LNCAP (cell line): ENCODE measurements around the gene DNMT3B.

ENCODE experiments used
- TF ChIP-seq, protein P1 (sequence below): fragments of 450-650 bp; IDR thresholded peaks from 2 replicates; pipeline ENCODE4 v1.5.1; 2017; ENCODE audit warnings: mild to moderate bottlenecking

The DNMT3B gene

DNA sequence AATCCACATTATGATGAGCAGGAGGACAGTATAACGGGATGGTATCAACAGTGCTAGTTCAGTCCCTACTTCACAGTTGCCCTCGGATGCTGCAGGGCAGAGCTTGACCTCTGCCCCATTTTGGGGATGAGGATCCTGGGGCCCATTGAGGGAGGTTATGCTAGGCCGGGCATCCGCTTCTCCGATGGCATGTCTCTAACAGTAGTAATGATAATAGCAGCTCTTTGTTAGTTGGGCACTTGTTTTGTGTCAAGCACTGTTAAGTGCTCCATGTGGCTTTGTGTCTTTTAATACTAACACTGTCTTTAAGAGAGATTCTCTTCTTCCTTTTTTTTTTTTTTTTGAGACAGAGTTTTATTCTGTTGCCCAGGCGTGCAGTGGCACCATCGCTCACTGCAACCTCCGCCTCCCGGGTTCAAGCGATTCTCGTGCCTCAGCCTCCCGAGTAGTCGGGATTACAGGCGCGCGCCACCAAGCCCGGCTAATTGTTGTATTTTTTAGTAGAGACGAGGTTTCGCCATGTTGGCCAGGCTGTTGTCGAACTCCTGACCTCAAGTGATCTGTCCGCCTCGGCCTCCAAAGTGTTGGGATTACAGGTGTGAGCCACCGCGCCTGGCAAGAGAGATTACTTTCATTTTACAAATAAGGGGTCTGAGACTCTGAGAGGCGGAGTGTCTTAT lies 58.7 kb downstream of the DNMT3B start:
- TF ChIP-seq, protein P1, sequence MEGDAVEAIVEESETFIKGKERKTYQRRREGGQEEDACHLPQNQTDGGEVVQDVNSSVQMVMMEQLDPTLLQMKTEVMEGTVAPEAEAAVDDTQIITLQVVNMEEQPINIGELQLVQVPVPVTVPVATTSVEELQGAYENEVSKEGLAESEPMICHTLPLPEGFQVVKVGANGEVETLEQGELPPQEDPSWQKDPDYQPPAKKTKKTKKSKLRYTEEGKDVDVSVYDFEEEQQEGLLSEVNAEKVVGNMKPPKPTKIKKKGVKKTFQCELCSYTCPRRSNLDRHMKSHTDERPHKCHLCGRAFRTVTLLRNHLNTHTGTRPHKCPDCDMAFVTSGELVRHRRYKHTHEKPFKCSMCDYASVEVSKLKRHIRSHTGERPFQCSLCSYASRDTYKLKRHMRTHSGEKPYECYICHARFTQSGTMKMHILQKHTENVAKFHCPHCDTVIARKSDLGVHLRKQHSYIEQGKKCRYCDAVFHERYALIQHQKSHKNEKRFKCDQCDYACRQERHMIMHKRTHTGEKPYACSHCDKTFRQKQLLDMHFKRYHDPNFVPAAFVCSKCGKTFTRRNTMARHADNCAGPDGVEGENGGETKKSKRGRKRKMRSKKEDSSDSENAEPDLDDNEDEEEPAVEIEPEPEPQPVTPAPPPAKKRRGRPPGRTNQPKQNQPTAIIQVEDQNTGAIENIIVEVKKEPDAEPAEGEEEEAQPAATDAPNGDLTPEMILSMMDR: no peak

DNA sequence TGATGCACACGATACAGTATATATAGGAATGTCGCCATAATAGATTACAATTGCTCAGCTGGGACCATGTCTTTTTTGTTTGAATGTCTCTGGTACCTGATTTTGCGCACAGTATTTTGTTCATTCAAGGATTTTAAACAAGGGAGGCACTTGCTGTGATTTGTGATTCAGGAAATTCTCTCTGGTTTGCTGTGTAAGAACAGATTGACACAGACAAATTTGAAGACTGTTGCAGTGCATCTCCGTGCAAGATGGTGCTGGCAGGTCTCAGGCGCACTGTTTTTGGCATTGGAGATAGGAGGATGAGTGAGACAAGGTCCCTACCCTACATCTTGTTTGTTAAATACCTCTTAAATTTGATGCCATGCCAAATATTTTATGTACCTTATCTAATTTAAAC lies 60.0 kb downstream of the DNMT3B start:
- TF ChIP-seq, protein P1: no peak

DNA sequence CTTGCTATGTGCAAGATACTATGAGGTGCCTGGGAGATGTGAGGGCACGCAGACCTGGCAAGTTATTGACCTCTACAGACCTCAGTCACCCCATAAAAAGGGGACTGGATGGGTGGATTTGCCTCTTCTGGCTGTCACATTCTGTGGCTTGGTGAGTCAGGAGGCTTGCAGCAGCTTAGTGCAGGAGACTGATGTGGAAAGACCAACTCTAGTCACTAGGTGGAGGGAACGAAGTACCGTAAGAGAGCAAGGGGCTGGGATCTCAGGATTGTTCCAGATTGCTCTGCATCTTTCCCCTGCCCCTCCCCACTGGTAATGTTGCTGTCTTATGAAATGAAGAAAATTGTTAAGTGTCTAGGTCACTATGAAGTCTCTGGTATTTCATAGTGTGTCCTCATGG lies 60.9 kb downstream of the DNMT3B start:
- TF ChIP-seq, protein P1: no peak

DNA sequence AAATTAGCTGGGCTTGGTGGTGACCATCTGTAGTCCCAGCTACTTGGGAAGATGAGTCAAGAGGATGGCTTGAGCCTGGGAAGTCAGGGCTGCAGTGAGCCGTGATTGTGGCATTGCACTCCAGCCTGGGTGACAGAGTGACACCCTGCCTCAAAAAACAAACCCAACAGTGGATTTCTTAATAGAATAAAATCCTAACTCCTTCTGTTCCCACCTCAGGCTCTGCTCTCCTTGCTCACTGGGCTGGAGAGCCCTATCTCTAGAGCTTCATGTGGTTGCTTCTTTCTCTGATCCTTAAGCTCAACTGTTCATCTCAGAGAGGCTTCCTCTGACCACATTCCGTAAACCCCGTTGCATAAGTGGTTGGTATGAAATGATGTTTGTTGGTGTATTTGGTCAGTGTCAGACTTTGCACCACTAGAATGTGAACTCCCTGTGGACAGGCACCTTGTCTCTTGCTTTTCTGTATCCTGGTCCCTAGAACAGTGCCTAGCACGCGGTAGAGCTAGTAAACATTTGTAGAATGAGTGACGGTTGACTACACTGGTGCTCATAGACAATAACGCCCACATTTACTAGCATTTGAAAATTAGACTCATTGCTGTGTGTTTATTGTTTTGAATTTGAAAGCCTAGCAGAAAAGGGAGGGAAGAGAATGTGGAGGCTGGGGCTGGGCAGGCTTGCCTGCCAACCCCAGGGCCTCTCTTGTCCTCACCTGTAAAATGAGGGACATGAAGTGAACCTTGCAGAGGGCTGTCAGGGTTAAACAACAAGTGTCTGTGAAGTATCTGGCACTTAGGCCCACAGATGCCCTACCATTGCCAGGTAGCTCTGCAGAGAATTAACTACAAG lies 61.8 kb downstream of the DNMT3B start:
- TF ChIP-seq, protein P1: no peak

DNA sequence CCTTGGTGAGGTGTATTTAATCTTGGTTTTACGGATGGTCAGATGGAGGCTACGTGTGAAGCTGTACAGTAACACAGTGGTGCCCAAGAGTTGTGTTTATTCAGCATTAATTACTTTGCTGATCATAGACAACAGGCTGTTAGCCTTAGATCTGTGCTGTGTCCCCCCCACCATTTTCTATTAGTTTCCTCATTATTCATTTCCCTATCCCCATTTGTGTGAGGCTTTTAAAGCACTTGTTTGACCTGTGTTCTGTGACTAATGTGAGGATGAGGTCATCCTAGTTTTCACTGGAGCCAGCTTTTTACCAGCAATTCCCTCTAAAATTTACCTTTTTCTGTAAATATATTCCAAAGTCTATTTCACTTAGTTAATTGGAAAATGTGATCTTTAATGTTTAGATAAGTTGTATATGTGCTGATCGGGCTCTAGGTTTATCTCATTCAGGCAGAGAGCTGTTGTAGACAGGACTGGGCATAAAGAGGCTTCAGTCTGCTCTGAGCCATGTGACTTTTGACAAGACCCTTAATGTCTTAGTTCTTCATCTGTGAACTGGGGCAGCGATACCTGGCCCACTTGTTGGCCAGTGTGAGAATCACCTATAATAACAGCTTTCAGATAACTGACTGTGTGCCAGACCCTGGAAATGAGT lies 66.0 kb downstream of the DNMT3B start:
- TF ChIP-seq, protein P1: no peak

DNA sequence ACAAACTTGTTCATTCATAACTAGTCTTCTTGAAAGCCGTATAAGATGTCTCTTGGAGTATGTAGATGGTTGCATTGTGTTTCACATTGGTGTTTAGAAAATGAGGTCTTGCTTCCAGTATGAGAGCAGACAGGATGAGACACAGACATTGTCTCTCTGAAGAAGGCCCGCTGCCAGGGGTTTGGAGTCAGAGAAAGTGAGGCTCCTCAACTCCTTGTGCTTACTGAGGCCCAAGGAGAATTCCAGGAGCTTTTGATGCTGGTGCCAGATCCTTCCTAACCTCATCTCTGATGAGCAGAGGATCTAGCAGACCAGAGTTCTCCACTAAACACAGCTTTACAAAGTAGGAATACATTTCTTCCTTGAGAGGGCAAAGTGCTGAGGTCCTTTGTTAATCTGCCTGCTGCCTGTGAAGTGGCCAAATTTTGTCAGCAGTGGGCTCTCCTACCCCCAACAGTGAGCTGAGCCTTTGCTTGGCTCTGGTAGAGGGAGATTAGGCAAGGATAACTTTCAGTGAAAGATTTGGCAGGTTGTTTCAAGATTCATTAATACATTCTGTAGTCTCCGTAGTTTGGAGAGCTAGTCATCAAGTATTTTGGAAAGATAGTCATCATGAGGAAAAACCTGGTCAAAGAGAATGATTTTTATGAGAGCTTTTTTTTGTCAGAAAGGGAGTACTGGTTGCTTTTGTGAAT lies 67.3 kb downstream of the DNMT3B start:
- TF ChIP-seq, protein P1: no peak

DNA sequence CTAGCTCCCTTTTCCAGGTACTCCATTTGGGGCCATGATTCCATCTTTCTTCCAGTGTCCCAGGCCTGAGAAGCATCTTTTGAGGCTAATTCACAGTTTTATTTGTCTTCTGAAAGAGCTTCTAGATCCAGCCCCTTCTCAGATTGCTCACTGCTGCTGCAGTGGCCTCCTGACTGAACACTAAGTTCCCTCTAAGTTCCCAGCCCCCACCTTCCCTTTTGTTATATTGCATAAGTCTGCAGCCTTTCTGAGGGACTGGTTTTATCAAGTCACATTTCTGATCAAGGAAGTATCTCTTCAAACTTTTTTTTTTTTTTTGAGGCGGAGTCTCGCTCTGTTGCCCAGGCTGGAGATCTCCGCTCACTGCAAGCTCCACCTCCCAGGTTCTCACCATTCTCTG lies 68.3 kb downstream of the DNMT3B start:
- TF ChIP-seq, protein P1: no peak
